ENCODE data around the gene CSNK1G2.

DNA sequence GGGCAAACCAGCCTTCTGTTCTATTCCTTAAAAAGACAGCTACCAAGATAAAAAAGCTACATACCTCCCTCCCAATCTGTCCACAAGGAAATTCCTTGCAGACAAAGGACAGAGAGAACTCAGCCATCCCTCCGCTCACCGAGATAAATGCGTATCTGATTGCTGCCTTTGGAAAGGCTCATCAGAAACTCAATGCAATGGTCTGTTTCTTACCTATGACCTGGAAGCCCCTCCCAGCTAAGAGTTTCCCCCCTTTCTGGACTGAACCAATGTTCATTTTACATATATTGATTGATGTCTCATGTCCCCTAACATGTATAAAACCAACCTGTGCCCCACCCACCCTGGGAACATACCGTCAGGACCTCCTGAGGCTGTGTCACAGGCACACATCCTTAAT is 62.9 kb downstream of the CSNK1G2 start:
- TF ChIP-seq CTCF (conservative IDR thresholded peaks at IDR 0.05; ENCODE audit: low read depth in 2 of 2) = no peak
- TF ChIP-seq STAT1 (IDR thresholded peaks at IDR 0.05; ENCODE audit: unreplicated experiment) = no peak
- TF ChIP-seq REST (IDR thresholded peaks at IDR 0.05; ENCODE audit: unreplicated experiment) = no peak
- TF ChIP-seq JUNB (IDR thresholded peaks at IDR 0.05; ENCODE audit: unreplicated experiment) = no peak
- TF ChIP-seq EZH2 (IDR thresholded peaks at IDR 0.05; ENCODE audit: low read depth, unreplicated experiment) = no peak
- TF ChIP-seq EZH2phosphoT487 (IDR thresholded peaks at IDR 0.05; ENCODE audit: unreplicated experiment) = no peak
- TF ChIP-seq ETS1 (IDR thresholded peaks at IDR 0.05) = no peak

Measured in GM23338 (cell line).